CD14-positive monocyte (primary cell): ENCODE measurements around the gene NOTCH1. TPM values are rescaled to one million over a fixed set of nuclear protein-coding genes. Genes with fewer than 3 reads are reported as not detected.

Experiments used
- DNase-seq, 3 donors: peaks; one replicate each; pipeline ENCODE4 v3.0.0-alpha.2; 2011 to 2022
- H2AFZ ChIP-seq: 2 replicates; pipeline ENCODE4 v1.6.0; 2012; ENCODE audit warnings: mild to moderate bottlenecking, low read depth, low read length, inconsistent platforms; ENCODE audit not compliant: insufficient read depth, poor library complexity, severe bottlenecking
- H3K27ac ChIP-seq, 2 donors: 1 replicate in 1 of 2; 2 replicates in 1 of 2; pipeline ENCODE4 v1.5.1; 2012 to 2013; ENCODE audit warnings: low read length in 2 of 2, control low read depth in 1 of 2, inconsistent platforms in 1 of 2, low read depth in 1 of 2, mild to moderate bottlenecking in 1 of 2
- H3K27me3 ChIP-seq, 2 donors: one replicate each; pipeline versions ENCODE4 v1.6.0 to v1.6.1; 2011 to 2013; ENCODE audit warnings: low read length in 2 of 2; ENCODE audit not compliant: control insufficient read depth in 2 of 2, insufficient read depth in 2 of 2
- H3K36me3 ChIP-seq, 2 donors: replicated peaks in 1 of 2; 1 replicate in 1 of 2; 2 replicates in 1 of 2; pipeline versions ENCODE4 v1.5.1 to v1.6.1; 2012 to 2013; ENCODE audit warnings: low read length in 2 of 2, control low read depth in 1 of 2, inconsistent platforms in 1 of 2, mild to moderate bottlenecking in 1 of 2; ENCODE audit not compliant: insufficient read depth in 2 of 2, control insufficient read depth in 1 of 2
- H3K4me1 ChIP-seq, 2 donors: 1 replicate in 1 of 2; 2 replicates in 1 of 2; pipeline versions ENCODE4 v1.5.1 to v1.6.1; 2012 to 2013; ENCODE audit warnings: low read length in 2 of 2, control low read depth in 1 of 2, inconsistent platforms in 1 of 2, mild to moderate bottlenecking in 1 of 2, moderate library complexity in 1 of 2; ENCODE audit not compliant: insufficient read depth in 2 of 2, control insufficient read depth in 1 of 2
- H3K4me2 ChIP-seq: replicated peaks from 2 replicates; pipeline ENCODE3; 2012; ENCODE audit warnings: low read length, moderate library complexity, mild to moderate bottlenecking; ENCODE audit not compliant: poor library complexity, severe bottlenecking; ENCODE audit errors: extremely low read depth
- H3K4me3 ChIP-seq, 3 experiments: fragments of 200-600 bp in 1 of 3; sonication (generic) in 1 of 3; replicated peaks in 1 of 3; 1 replicate in 2 of 3; 2 replicates in 1 of 3; pipeline ENCODE4 v1.5.1; 2011 to 2013; ENCODE audit warnings: low read length in 3 of 3, mild to moderate bottlenecking in 3 of 3, control low read depth in 2 of 3, low read depth in 2 of 3, inconsistent platforms in 1 of 3, moderate library complexity in 1 of 3
- H3K79me2 ChIP-seq: 2 replicates; pipeline ENCODE4 v1.6.0; 2012; ENCODE audit warnings: mild to moderate bottlenecking, control low read depth, inconsistent platforms, low read length, moderate library complexity; ENCODE audit not compliant: insufficient read depth
- H3K9ac ChIP-seq: 2 replicates; pipeline ENCODE4 v1.6.0; 2017; ENCODE audit warnings: low read length, mild to moderate bottlenecking; ENCODE audit not compliant: insufficient read depth, poor library complexity, severe bottlenecking
- H3K9me3 ChIP-seq, 2 donors: replicated peaks in 1 of 2; 1 replicate in 1 of 2; 2 replicates in 1 of 2; pipeline versions ENCODE4 v1.5.1 to v1.6.1; 2012 to 2013; ENCODE audit warnings: low read length in 2 of 2, control low read depth in 1 of 2; ENCODE audit not compliant: control insufficient read depth in 1 of 2, insufficient read depth in 1 of 2
- H4K20me1 ChIP-seq: 2 replicates; pipeline ENCODE4 v1.6.0; 2012; ENCODE audit warnings: mild to moderate bottlenecking, low read length, control low read depth, moderate library complexity; ENCODE audit not compliant: insufficient read depth
- H3K27ac Mint-ChIP-seq, 7 donors: one replicate each; pipeline ENCODE4 v1.8.0; 2020; ENCODE audit warnings: mild to moderate bottlenecking in 7 of 7, mixed read lengths in 7 of 7, moderate library complexity in 6 of 7, inconsistent platforms in 2 of 7
- H3K27me3 Mint-ChIP-seq, 3 donors: one replicate each; pipeline ENCODE4 v1.8.0; 2021 to 2022; ENCODE audit warnings: low read depth in 3 of 3, mild to moderate bottlenecking in 3 of 3, mixed read lengths in 3 of 3, moderate library complexity in 3 of 3, inconsistent platforms in 1 of 3
- H3K36me3 Mint-ChIP-seq, 2 donors: one replicate each; pipeline ENCODE4 v1.8.0; 2020; ENCODE audit warnings: mixed read lengths in 2 of 2, inconsistent platforms in 1 of 2, mild to moderate bottlenecking in 1 of 2
- H3K4me1 Mint-ChIP-seq: one replicate; pipeline ENCODE4 v1.8.0; 2020; ENCODE audit warnings: mild to moderate bottlenecking, mixed read lengths
- H3K4me3 Mint-ChIP-seq, 2 donors: one replicate each; pipeline ENCODE4 v1.8.0; 2020; ENCODE audit warnings: mild to moderate bottlenecking in 2 of 2, mixed read lengths in 2 of 2, moderate library complexity in 1 of 2
- H3K9me3 Mint-ChIP-seq, 7 donors: one replicate each; pipeline ENCODE4 v1.8.0; 2020 to 2022; ENCODE audit warnings: mixed read lengths in 7 of 7, mild to moderate bottlenecking in 6 of 7, moderate library complexity in 6 of 7, inconsistent platforms in 2 of 7
- CTCF ChIP-seq: fragments of 200-600 bp; IDR thresholded peaks from one replicate; pipeline ENCODE4 v1.8.0; 2022; ENCODE audit warnings: antibody characterized with exemption, mild to moderate bottlenecking
- WGBS: methylation state at CpG from one replicate; pipeline ENCODE4 v1.1.5; 2013; ENCODE audit warnings: missing lambda C conversion rate; ENCODE audit not compliant: insufficient coverage; 5-methylcytosine and 5-hydroxymethylcytosine counted together
- intact Hi-C, 2 donors: fragments of 100-400 bp; cut with micrococcal nuclease; formaldehyde crosslinking; loops; one replicate each; pipeline versions ENCODE4 v1.15.0 to v1.15.1; 2023
- polyA plus RNA-seq, 3 donors: library from polyadenylated mRNA; depleted of rRNA in 1 of 3; unstranded in 2 of 3; stranded (reverse) in 1 of 3; fragments of 300-500 nt in 2 of 3; fragments of >200 nt in 1 of 3; fragmentation: Illumina TruSeq in 2 of 3; gene quantifications; 1 replicate in 2 of 3; 2 replicates in 1 of 3; pipeline ENCODE4 v1.2.3, GENCODE V29; 2012 to 2021

The NOTCH1 gene
- polyA plus RNA-seq, 3 donors = 1.4 to 33.0 (median 2.2) TPM

DNA sequence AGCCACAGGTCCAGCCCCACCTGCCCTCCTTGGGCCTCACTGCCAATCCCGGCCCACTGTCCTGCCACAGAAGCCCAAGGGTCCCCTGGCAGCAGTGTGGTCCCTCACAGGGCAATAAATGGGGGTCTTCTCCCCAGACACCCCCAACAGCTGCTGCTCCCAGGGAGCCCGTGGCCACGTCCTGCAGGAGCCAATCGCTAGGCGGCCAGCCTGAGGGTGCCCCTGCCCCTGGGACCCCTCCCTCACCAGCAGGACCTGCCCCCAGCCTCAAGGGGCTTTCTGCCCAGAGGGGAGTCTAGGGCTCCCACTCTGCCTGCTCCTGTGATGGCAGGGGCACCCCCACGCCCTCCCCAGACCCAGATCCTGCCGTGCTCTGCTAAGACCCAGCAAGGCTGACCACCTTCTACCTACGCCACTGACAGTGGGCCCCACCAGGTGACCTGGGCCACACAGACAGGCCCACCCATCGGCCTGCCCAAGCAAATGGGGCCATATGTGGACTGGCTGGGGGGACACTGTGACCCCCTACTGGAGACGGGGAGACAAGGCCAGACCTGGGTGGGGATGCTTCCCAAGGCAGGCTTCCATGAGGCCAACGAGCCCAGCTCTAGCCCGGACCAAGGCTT is 17.0 kb downstream of the NOTCH1 start:
- no peak overlapping the region for H3K27ac ChIP-seq
- no peak overlapping the region for H3K4me3 Mint-ChIP-seq

More for the DNA sequence above, 17.0 kb downstream of the NOTCH1 start:
- peaks cover 0 to 35% of the 10 kb centered on the region in 2 donors for H3K27me3 ChIP-seq
- peaks cover 92% of the 10 kb centered on the region for H4K20me1 ChIP-seq
- DNase-seq = no peak
- no peak for TF ChIP-seq CTCF
- H2AFZ ChIP-seq = no peak overlapping the region
- peaks cover 0 to 2% (median 0%) of the 10 kb centered on the region in 7 donors for H3K9me3 Mint-ChIP-seq
- H3K4me2 ChIP-seq = peak overlapping the region; percentile 7
- H3K4me1 Mint-ChIP-seq = peaks cover 52% of the 10 kb centered on the region
- H3K4me1 ChIP-seq = peaks cover 53 to 56% of the 10 kb centered on the region in 2 donors
- peaks cover 27 to 49% of the 10 kb centered on the region in 2 donors for H3K36me3 Mint-ChIP-seq
- peaks cover 0 to under 1% of the 10 kb centered on the region in 2 donors for H3K36me3 ChIP-seq
- H3K79me2 ChIP-seq = peaks cover 86% of the 10 kb centered on the region
- 79% methylated on average over 12 of the region's 12 CpGs for whole genome bisulfite sequencing
- no peaks in the 10 kb centered on the region for H3K9me3 ChIP-seq
- intact Hi-C loops = no loop called here
- peaks cover 21 to 46% (median 25%) of the 10 kb centered on the region in 3 donors for H3K27me3 Mint-ChIP-seq
- H3K4me3 ChIP-seq = no peak overlapping the region
- H3K9ac ChIP-seq = peak overlapping the region; percentile 24
- no peak overlapping the region for H3K27ac Mint-ChIP-seq
